LNCAP (cell line): ENCODE data around the gene ELMO3.

Source experiments
- CTCF ChIP-seq: fragments of 450-650 bp; IDR thresholded peaks from 2 replicates; pipeline ENCODE4 v1.5.1; 2017; ENCODE audit warnings: mild to moderate bottlenecking

Gene ELMO3

GRCh38 chr16:67236563-67237395 lies 37.8 kb downstream of the ELMO3 start:
- no peak for TF ChIP-seq CTCF

GRCh38 chr16:67237396-67238277 lies 38.7 kb downstream of the ELMO3 start:
- TF ChIP-seq CTCF: no peak

GRCh38 chr16:67238278-67238575 lies 39.3 kb downstream of the ELMO3 start:
- TF ChIP-seq CTCF: no peak

GRCh38 chr16:67238806-67239470 lies 40.0 kb downstream of the ELMO3 start:
- no peak for TF ChIP-seq CTCF

GRCh38 chr16:67240506-67240905 lies 41.6 kb downstream of the ELMO3 start:
- TF ChIP-seq CTCF: no peak

- TF ChIP-seq CTCF: no peak
Measured at GRCh38 chr16:67241008-67241900, 42.3 kb downstream of the ELMO3 start.
